GM12874 (cell line): Measurements from ENCODE around the gene DNAH7.

Source experiments
- CTCF ChIP-seq: IDR thresholded peaks from 2 replicates; pipeline ENCODE4 v1.5.1; 2011; ENCODE audit warnings: low read depth, mild to moderate bottlenecking, control low read depth, low read length, moderate library complexity; ENCODE audit not compliant: insufficient read depth

The DNAH7 gene

DNA sequence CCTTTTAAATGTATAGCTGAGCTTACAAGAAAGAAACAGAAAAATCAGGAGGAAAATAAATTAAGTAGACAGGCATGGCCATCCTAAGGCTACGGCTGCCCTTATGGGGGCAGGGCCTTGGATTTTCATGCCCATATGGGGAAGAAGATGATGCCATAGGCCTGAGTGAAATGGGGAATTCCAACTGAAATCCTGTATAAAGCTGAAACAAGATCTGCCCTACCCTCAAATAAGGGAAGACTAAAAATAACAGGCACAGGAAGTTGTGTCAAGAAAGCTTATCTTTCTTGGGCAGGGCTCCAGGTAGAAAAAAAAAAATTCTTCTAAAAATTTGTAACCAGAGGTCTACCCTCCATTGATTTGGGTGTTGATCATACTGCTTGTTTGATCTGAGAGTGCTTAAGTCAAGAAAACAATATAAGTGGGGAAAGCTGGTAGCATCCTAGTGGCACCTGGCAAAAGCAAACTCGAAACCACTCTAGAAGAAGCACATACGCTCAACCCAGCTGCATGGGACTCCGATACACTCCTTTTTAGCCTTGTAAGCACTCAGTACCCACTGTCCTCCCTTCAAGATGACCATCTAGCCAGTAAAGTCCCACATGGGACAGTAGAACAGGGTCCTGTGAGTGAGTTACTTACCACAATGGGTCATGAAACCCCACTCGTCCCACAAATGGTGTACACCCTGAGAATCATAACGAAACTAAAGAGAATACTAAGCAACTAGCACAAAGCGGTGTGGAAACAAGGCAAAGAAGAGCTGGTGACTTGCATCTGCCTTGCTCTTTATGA is 22.3 kb downstream of the DNAH7 start:
- no peak for TF ChIP-seq CTCF

- TF ChIP-seq CTCF, result no peak
These were observed 26.9 kb downstream of the DNAH7 start for GRCh38 chr2:196041786-196042185.

GRCh38 chr2:196040218-196040617 is 28.4 kb downstream of the DNAH7 start:
- no peak for TF ChIP-seq CTCF

DNA sequence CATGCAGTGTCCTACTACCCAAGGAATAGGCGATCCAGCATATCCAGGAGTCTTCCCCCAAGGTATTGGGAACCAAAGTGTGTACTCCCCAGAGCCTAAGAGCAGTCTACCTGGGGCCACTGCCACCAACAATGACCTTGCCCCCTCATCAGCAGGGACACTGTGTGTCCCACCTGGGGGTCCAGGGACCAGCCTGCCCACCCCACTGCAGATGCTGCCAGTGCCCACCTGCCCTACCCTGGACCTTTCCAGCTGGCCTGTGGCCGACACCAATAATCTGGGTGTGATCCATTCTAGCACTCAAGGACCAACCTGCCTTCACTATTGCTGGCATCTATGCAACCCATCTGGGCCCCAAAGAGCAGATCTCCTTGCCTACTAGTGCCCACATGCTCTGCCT is 32.2 kb downstream of the DNAH7 start:
- no peak for TF ChIP-seq CTCF

DNA sequence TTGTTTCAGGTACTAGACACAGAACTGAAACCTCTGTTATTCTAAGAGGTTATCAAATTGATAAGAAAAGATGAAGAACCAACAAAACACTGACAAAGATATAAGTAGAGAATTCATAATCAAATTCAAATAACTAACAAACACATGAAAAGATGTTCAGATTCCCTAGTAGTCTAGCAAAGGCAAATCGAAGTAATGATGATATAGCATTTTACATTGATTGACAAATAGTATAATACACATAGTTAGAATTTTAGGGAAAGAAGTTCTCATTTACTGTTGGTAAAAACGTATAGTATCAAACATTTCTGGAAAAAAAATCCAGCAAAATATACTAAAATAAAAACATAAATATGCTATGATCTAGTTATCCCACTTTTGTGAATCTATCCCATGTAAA is 50.6 kb downstream of the DNAH7 start:
- TF ChIP-seq CTCF, result no peak

DNA sequence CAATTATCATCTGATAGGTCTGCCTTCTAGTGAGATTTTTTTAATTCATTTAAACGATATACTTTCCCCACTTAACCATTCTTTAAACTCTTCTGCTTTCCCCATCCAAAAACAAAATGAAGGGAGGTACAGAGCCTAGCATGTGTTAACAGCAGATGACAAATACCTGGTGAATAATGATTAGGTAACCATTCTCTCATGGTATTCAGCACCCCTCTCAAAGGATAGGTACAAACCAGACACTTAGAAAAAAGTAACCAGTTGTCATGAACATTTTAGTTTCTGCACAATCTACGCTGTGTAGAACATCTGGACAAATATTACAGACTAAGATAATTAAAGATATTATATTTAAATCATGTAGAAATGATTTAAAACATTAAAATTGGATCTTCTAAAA is 56.3 kb downstream of the DNAH7 start:
- TF ChIP-seq CTCF, result no peak

DNA sequence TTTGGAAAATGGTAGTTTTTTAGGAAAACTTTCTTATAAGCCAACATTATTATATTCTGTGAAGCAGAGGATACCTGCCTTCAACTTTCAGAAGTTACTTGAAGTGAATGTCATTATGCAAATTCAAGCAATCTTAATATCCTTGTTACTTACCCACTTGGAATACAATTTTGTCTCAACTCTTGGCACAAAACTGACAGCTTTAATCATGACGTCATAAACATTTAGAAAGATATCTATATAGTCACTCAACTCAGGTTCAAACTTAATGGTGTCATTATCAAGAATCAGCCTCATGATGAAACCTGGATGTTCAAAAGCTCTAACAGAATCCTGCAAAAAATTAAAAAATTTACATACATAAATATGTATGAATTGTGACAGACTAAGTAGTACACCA is 68.1 kb downstream of the DNAH7 start:
- no peak for TF ChIP-seq CTCF
